ENCODE measurements around the gene EFCAB6.

DNA sequence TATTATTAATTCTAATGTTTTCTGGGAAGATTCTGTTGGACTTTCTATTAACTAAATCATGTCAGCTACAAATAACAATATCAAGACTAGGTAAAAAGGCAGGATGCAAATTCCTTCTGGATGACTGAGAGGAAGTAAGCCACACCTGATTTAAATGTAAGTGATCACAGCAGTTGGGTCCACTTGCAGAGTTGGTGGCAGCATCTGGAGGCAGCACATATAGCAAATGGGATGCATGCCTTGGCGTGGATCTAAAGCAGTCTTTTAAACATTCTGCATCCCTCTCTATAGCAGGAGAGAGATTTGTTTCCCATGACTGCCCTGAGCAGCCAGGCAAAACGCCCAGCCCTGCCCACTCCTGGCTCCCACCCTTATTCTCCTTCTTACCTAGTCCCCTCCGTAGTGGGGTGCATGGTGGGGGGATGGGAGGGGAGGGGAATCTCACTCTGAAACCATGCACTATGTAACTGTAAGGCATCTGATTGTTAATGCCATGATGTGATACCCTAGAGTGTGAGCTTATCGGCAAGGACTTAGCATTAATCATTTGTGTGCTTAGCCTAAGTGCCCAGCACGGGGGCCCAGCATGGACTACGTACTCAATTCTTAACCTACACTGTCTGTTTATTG is 130.3 kb downstream of the EFCAB6 start:
- TF ChIP-seq, protein P1, sequence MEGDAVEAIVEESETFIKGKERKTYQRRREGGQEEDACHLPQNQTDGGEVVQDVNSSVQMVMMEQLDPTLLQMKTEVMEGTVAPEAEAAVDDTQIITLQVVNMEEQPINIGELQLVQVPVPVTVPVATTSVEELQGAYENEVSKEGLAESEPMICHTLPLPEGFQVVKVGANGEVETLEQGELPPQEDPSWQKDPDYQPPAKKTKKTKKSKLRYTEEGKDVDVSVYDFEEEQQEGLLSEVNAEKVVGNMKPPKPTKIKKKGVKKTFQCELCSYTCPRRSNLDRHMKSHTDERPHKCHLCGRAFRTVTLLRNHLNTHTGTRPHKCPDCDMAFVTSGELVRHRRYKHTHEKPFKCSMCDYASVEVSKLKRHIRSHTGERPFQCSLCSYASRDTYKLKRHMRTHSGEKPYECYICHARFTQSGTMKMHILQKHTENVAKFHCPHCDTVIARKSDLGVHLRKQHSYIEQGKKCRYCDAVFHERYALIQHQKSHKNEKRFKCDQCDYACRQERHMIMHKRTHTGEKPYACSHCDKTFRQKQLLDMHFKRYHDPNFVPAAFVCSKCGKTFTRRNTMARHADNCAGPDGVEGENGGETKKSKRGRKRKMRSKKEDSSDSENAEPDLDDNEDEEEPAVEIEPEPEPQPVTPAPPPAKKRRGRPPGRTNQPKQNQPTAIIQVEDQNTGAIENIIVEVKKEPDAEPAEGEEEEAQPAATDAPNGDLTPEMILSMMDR (IDR thresholded peaks at IDR 0.05; ENCODE audit: low read length) = no peak
- TF ChIP-seq EZH2 (IDR thresholded peaks at IDR 0.05; ENCODE audit: borderline replicate concordance, low read length) = no peak
